ENCODE data around the gene B4GALNT3. TPM values are rescaled to one million over a fixed set of nuclear protein-coding genes. Genes with fewer than 3 reads are reported as not detected.

Gene B4GALNT3
- polyA plus RNA-seq, 2 of the 4 experiments (the other 2 are of a cell fraction), result 0.43 to 0.53 TPM

DNA sequence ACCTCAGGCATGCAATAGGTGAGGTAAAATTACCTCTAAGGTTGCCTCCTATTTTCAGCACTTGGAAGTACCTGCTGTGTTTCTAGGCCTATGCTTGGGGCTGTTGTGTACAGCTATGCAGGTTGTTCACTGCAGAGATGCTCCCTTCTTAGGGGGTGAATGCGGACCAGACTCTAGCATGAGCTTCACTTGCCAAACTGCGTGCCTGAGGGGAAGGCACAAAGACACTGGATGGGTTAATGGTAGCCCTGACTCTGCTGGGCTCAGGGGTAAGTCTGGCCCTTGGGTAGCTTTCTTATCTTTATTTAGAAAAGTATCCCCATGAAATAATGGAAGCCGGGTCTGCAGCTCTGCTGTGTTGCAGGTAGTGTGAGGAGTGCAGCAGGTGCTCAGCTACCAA, 35.7 kb downstream of the B4GALNT3 start (continued):
- no peak for TF ChIP-seq ZSCAN20 (CRISPR knock-in tag; IDR thresholded peaks at IDR 0.05)
- TF ChIP-seq PHF8 (IDR thresholded peaks at IDR 0.05; ENCODE audit: borderline replicate concordance, low read depth), result no peak

DNA sequence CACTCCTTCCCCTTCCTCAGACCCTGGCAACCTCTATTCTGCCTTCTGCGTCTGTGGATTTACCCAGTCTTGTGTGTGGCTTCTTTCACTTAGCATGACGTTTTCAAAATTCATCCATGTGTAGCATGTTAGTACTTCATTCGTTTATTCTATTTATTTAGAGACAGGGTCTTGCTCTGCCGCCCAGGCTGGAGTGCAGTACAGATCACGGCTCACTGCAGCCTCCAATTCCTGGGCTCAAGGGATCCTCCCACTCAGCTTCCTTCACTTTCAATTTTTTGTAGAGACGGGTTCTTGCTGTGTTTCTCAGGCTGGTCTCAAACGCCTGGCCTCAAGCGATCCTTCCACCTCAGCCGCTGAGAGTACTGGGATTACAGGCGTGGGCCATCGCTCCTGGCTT, 37.0 kb downstream of the B4GALNT3 start:
- TF ChIP-seq EP300 (IDR thresholded peaks at IDR 0.05) (no peak), HEYL (CRISPR knock-in tag; IDR thresholded peaks at IDR 0.05) (no peak), EHF (CRISPR knock-in tag; IDR thresholded peaks at IDR 0.05) (no peak), FOSB (CRISPR knock-in tag; IDR thresholded peaks at IDR 0.05) (no peak), POLR2AphosphoS2 (conservative IDR thresholded peaks at IDR 0.05; ENCODE audit: low read length) (no peak), RFX5 (IDR thresholded peaks at IDR 0.05) (no peak), ZSCAN20 (CRISPR knock-in tag; IDR thresholded peaks at IDR 0.05) (no peak), HOXB5 (CRISPR knock-in tag; IDR thresholded peaks at IDR 0.05) (no peak), ZC3H11A (IDR thresholded peaks at IDR 0.05) (no peak), FOSL2 (IDR thresholded peaks at IDR 0.05) (no peak), FOSL2 (CRISPR knock-in tag; IDR thresholded peaks at IDR 0.05) (no peak)
- TF ChIP-seq, protein P1, sequence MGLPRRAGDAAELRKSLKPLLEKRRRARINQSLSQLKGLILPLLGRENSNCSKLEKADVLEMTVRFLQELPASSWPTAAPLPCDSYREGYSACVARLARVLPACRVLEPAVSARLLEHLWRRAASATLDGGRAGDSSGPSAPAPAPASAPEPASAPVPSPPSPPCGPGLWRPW (IDR thresholded peaks at IDR 0.05), result no peak
- TF ChIP-seq, protein P2, sequence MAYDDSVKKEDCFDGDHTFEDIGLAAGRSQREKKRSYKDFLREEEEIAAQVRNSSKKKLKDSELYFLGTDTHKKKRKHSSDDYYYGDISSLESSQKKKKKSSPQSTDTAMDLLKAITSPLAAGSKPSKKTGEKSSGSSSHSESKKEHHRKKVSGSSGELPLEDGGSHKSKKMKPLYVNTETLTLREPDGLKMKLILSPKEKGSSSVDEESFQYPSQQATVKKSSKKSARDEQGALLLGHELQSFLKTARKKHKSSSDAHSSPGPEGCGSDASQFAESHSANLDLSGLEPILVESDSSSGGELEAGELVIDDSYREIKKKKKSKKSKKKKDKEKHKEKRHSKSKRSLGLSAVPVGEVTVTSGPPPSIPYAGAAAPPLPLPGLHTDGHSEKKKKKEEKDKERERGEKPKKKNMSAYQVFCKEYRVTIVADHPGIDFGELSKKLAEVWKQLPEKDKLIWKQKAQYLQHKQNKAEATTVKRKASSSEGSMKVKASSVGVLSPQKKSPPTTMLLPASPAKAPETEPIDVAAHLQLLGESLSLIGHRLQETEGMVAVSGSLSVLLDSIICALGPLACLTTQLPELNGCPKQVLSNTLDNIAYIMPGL (CRISPR knock-in tag; IDR thresholded peaks at IDR 0.05; ENCODE audit: borderline replicate concordance), result no peak
- TF ChIP-seq, protein P3, sequence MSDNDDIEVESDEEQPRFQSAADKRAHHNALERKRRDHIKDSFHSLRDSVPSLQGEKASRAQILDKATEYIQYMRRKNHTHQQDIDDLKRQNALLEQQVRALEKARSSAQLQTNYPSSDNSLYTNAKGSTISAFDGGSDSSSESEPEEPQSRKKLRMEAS (IDR thresholded peaks at IDR 0.05), result no peak
- Histone ChIP-seq H3K9me3 (peaks cover 11% of the 10 kb centered on the region; the same call in 1 of the 3 replicates), H3K4me3 (no peak overlapping the region), H3K4me2 (no peak overlapping the region), H3K27ac (no peak overlapping the region), H3K4me1 (no peaks in the 10 kb centered on the region)
- 67% methylated on average over 11 of the region's 11 CpGs for WGBS (ENCODE audit: missing lambda C conversion rate)
- FAIRE-seq, result no peak
- ChIA-PET POLR2A (no interaction called here), CTCF (interaction anchor here (0.7 to 2.1 kb wide), 3 partner anchors 21 to 57 kb away, joined by 3 to 7 read pairs (median 3); no protein-coding TSS in a partner anchor)
- DNase-seq (ENCODE audit: low read depth in 1 of 2, low spot score in 1 of 2), result no peak
- ATAC-seq, result no peak

DNA sequence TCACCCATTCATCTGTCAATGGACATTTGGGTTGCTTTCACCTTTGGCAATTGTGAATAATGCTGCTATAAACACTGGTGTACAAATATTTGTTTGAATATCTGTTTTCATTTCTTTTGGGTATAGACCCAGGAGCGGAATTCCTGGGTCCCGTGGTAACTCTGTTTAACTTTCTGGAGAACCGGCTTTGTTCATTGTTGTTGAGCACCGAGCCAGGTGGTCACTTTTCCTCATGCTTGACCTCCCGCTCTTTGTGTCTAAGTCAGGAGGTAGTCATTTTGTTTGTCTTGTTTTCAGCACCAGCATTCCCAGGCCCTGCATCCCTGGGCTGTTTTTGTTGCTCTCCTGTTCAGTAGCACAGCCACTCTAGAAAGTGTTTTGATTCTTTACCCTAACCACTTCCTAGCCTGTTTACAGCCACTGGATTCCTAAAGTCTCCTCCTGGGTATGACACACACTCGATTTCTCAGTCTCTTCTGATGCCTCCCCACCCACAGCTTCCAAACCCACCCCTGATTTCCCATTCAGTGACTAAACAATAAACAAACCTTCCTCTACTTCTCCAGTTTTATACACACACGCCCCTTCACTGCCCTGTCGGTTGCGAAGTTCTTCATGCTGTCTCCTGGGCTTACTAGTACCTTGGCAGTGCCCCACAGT, 37.9 kb downstream of the B4GALNT3 start:
- H3K27ac ChIP-seq, result no peak overlapping the region
- peaks cover 6% of the 10 kb centered on the region; the same call in 1 of the 3 replicates for H3K9me3 ChIP-seq
- 49% methylated on average over 9 of the region's 9 CpGs for WGBS (ENCODE audit: missing lambda C conversion rate)
- H3K4me3 ChIP-seq, result no peak overlapping the region
- no peak overlapping the region for H3K4me2 ChIP-seq
- DNase-seq (ENCODE audit: low read depth in 1 of 2, low spot score in 1 of 2) (no peak), FAIRE-seq (no peak), ATAC-seq (no peak)
- CTCF ChIA-PET, result interaction anchor here (0.7 to 1.6 kb wide), 4 partner anchors 23 to 49 kb away, joined by 3 to 4 read pairs (median 3); no protein-coding TSS in a partner anchor
- POLR2A ChIA-PET, result no interaction called here
- TF ChIP-seq HEYL (CRISPR knock-in tag; IDR thresholded peaks at IDR 0.05) (no peak), FOXS1 (CRISPR knock-in tag; IDR thresholded peaks at IDR 0.05) (no peak), ZFP36 (IDR thresholded peaks at IDR 0.05; ENCODE audit: borderline replicate concordance, partially characterized antibody) (no peak), JUN (IDR thresholded peaks at IDR 0.05) (no peak)
- TF ChIP-seq, protein P4, sequence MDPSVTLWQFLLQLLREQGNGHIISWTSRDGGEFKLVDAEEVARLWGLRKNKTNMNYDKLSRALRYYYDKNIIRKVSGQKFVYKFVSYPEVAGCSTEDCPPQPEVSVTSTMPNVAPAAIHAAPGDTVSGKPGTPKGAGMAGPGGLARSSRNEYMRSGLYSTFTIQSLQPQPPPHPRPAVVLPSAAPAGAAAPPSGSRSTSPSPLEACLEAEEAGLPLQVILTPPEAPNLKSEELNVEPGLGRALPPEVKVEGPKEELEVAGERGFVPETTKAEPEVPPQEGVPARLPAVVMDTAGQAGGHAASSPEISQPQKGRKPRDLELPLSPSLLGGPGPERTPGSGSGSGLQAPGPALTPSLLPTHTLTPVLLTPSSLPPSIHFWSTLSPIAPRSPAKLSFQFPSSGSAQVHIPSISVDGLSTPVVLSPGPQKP (IDR thresholded peaks at IDR 0.05; ENCODE audit: low read depth, low read length), result no peak
- TF ChIP-seq, protein P2 (CRISPR knock-in tag; IDR thresholded peaks at IDR 0.05; ENCODE audit: borderline replicate concordance), result no peak
- no peaks in the 10 kb centered on the region for H3K4me1 ChIP-seq
